WTC11 (cell line): Measurements from ENCODE around the gene NCKAP5. TPM values are rescaled to one million over a fixed set of nuclear protein-coding genes. Genes with fewer than 3 reads are reported as not detected.

Source experiments
- ATAC-seq: fragments of 200-7000 bp; cut with Tn5 transposase; 2 replicates; pipeline ENCODE4 v1.10.0; 2021; ENCODE audit warnings: mild to moderate bottlenecking, moderate library complexity
- CTCF ChIA-PET: fragments of 300-600 bp; sonication (Branson Sonifier 250); formaldehyde crosslinking; loops from one replicate; lab custom pipeline; 2021; ENCODE audit warnings: antibody characterized with exemption; lab: Charles Lee
- POLR2A ChIA-PET: fragments of 350-600 bp; sonication (Branson Sonifier 250); formaldehyde crosslinking; loops from one replicate; lab custom pipeline; 2021; ENCODE audit warnings: antibody characterized with exemption; lab: Charles Lee
- DNase-seq: peaks from one replicate; pipeline ENCODE4 v3.0.0; 2021; ENCODE audit warnings: low spot score
- H3K27ac Mint-ChIP-seq: 2 replicates; pipeline ENCODE4 v1.8.0; 2021; ENCODE audit warnings: mixed read lengths
- H3K27me3 Mint-ChIP-seq: 2 replicates; pipeline ENCODE4 v1.8.0; 2021; ENCODE audit warnings: low read depth, mild to moderate bottlenecking, moderate library complexity, mixed read lengths
- H3K36me3 Mint-ChIP-seq: 2 replicates; pipeline ENCODE4 v1.8.0; 2021; ENCODE audit warnings: mixed read lengths
- H3K4me1 Mint-ChIP-seq: 2 replicates; pipeline ENCODE4 v1.8.0; 2022; ENCODE audit warnings: mixed read lengths
- H3K4me3 Mint-ChIP-seq: 2 replicates; pipeline ENCODE4 v1.8.0; 2021; ENCODE audit warnings: mild to moderate bottlenecking, moderate library complexity, mixed read lengths
- H3K9me3 Mint-ChIP-seq: 2 replicates; pipeline ENCODE4 v1.8.0; 2021; ENCODE audit warnings: mixed read lengths
- CREB1 ChIP-seq: sonication (generic); formaldehyde crosslinking; IDR thresholded peaks from 2 replicates; pipeline ENCODE4 v1.8.0; 2023; ENCODE audit warnings: mild to moderate bottlenecking, missing genetic modification reagents
- EMX1 ChIP-seq: fragments of 250-450 bp; sonication (Bioruptor Pico); IDR thresholded peaks from 2 replicates; pipeline ENCODE4 v1.8.0; 2021; ENCODE audit warnings: mild to moderate bottlenecking
- FOXK1 ChIP-seq: sonication (generic); formaldehyde crosslinking; IDR thresholded peaks from 2 replicates; pipeline ENCODE4 v1.8.0; 2022; ENCODE audit warnings: mild to moderate bottlenecking, moderate library complexity, missing genetic modification reagents
- GABPB1 ChIP-seq: sonication (generic); formaldehyde crosslinking; IDR thresholded peaks from 2 replicates; pipeline ENCODE4 v1.8.1; 2023; ENCODE audit warnings: mild to moderate bottlenecking, missing genetic modification reagents
- GTF2I ChIP-seq: fragments of 250-450 bp; sonication (Bioruptor Pico); conservative IDR thresholded peaks from 2 replicates; pipeline ENCODE4 v1.4.0; 2021; ENCODE audit warnings: mild to moderate bottlenecking
- JAZF1 ChIP-seq: fragments of 250-450 bp; sonication (Bioruptor Pico); IDR thresholded peaks from 2 replicates; pipeline ENCODE4 v1.9.0; 2021; ENCODE audit warnings: moderate library complexity, mild to moderate bottlenecking, inconsistent platforms
- KAT7 ChIP-seq: sonication (generic); formaldehyde crosslinking; IDR thresholded peaks from 2 replicates; pipeline ENCODE4 v1.8.1; 2023; ENCODE audit warnings: missing genetic modification reagents, mild to moderate bottlenecking, borderline replicate concordance
- MLX ChIP-seq: sonication (generic); formaldehyde crosslinking; IDR thresholded peaks from 2 replicates; pipeline ENCODE4 v1.8.1; 2023; ENCODE audit warnings: mild to moderate bottlenecking, missing genetic modification reagents, moderate library complexity
- MXD4 ChIP-seq: fragments of 250-450 bp; sonication (Bioruptor Pico); IDR thresholded peaks from 2 replicates; pipeline ENCODE4 v1.8.0; 2021; ENCODE audit warnings: mild to moderate bottlenecking, moderate library complexity, borderline replicate concordance
- NFATC4 ChIP-seq: fragments of 250-450 bp; sonication (Bioruptor Pico); IDR thresholded peaks from 2 replicates; pipeline ENCODE4 v1.9.0; 2021; ENCODE audit warnings: mild to moderate bottlenecking
- NR1H2 ChIP-seq: sonication (generic); formaldehyde crosslinking; IDR thresholded peaks from 2 replicates; pipeline ENCODE4 v1.9.0; 2021; ENCODE audit warnings: mild to moderate bottlenecking, moderate library complexity, missing genetic modification reagents
- NR2C2 ChIP-seq: sonication (generic); formaldehyde crosslinking; IDR thresholded peaks from 2 replicates; pipeline ENCODE4 v1.8.0; 2022; ENCODE audit warnings: mild to moderate bottlenecking, missing genetic modification reagents
- PRRX2 ChIP-seq: fragments of 250-450 bp; sonication (Bioruptor Pico); IDR thresholded peaks from 2 replicates; pipeline ENCODE4 v1.8.0; 2021; ENCODE audit warnings: mild to moderate bottlenecking
- SP1 ChIP-seq: sonication (generic); formaldehyde crosslinking; conservative IDR thresholded peaks from 2 replicates; pipeline ENCODE4 v1.8.1; 2022; ENCODE audit warnings: missing genetic modification reagents
- STAT6 ChIP-seq: sonication (generic); formaldehyde crosslinking; conservative IDR thresholded peaks from 2 replicates; pipeline ENCODE4 v1.8.1; 2023; ENCODE audit warnings: mild to moderate bottlenecking, low read depth, missing genetic modification reagents, moderate library complexity
- ZBTB43 ChIP-seq: sonication (generic); formaldehyde crosslinking; IDR thresholded peaks from 2 replicates; pipeline ENCODE4 v1.8.1; 2023; ENCODE audit warnings: mild to moderate bottlenecking, missing genetic modification reagents
- ZNF219 ChIP-seq: sonication (generic); formaldehyde crosslinking; IDR thresholded peaks from 2 replicates; pipeline ENCODE4 v1.8.0; 2023; ENCODE audit warnings: missing genetic modification reagents, mild to moderate bottlenecking, borderline replicate concordance
- ZNF423 ChIP-seq: fragments of 250-450 bp; sonication (Bioruptor Pico); IDR thresholded peaks from 2 replicates; pipeline ENCODE4 v2.1.2; 2022; ENCODE audit warnings: mild to moderate bottlenecking, moderate library complexity
- ZNF425 ChIP-seq: fragments of 250-450 bp; sonication (Bioruptor Pico); conservative IDR thresholded peaks from 2 replicates; pipeline ENCODE4 v1.9.0; 2021; ENCODE audit warnings: mild to moderate bottlenecking
- ZNF532 ChIP-seq: fragments of 250-450 bp; sonication (Bioruptor Pico); IDR thresholded peaks from 2 replicates; pipeline ENCODE4 v1.9.0; 2021; ENCODE audit warnings: mild to moderate bottlenecking, borderline replicate concordance
- ZNF671 ChIP-seq: fragments of 250-450 bp; sonication (Bioruptor Pico); IDR thresholded peaks from 2 replicates; pipeline ENCODE4 v1.8.0; 2021; ENCODE audit warnings: mild to moderate bottlenecking
- total RNA-seq: library from RNA; stranded (reverse); gene quantifications from 3 replicates; pipeline ENCODE4 v1.2.3, GENCODE V29; 2021

Gene NCKAP5
- total RNA-seq, 1 experiment from 2014 or later: 0.55 TPM

- TF ChIP-seq GTF2I (CRISPR knock-in tag) (no peak), GABPB1 (no peak), JAZF1 (CRISPR knock-in tag) (no peak), MLX (no peak), SP1 (CRISPR knock-in tag) (no peak), MXD4 (CRISPR knock-in tag) (no peak), KAT7 (no peak), STAT6 (CRISPR knock-in tag) (no peak), ZNF219 (CRISPR knock-in tag) (no peak), ZNF671 (CRISPR knock-in tag) (no peak)
- ChIA-PET CTCF (interaction anchor here (1.0 to 1.7 kb wide), 3 partner anchors 103 to 150 kb away, joined by 3 to 4 read pairs (median 3); no protein-coding TSS in a partner anchor), POLR2A (no interaction called here)
- peaks cover 22% of the 10 kb centered on the region for H3K27me3 Mint-ChIP-seq
- ATAC-seq: no peak
- no peaks in the 10 kb centered on the region for H3K9me3 Mint-ChIP-seq
- no peak overlapping the region for H3K27ac Mint-ChIP-seq
- DNase-seq: no peak
- H3K4me3 Mint-ChIP-seq: no peak overlapping the region
- H3K4me1 Mint-ChIP-seq: peaks cover 27% of the 10 kb centered on the region
- H3K36me3 Mint-ChIP-seq: no peaks in the 10 kb centered on the region
Observed at GRCh38 chr2:133416736-133417135, 151.5 kb downstream of the NCKAP5 start.

- Mint-ChIP-seq H3K27me3 (peaks cover 28% of the 10 kb centered on the region), H3K9me3 (no peaks in the 10 kb centered on the region), H3K36me3 (no peaks in the 10 kb centered on the region), H3K4me1 (peaks cover 27% of the 10 kb centered on the region), H3K4me3 (no peak overlapping the region), H3K27ac (no peak overlapping the region)
- CTCF ChIA-PET: interaction anchor here (1.7 kb wide), 1 partner anchor 104 kb away, joined by 4 read pairs; no protein-coding TSS in a partner anchor
- POLR2A ChIA-PET: no interaction called here
- ATAC-seq (no peak), DNase-seq (no peak)
- no peak for TF ChIP-seq NR1H2 (CRISPR knock-in tag)
- TF ChIP-seq GTF2I (CRISPR knock-in tag): no peak
- no peak for TF ChIP-seq ZNF423 (CRISPR knock-in tag)
- TF ChIP-seq MLX: no peak
- TF ChIP-seq FOXK1 (CRISPR knock-in tag): no peak
- no peak for TF ChIP-seq MXD4 (CRISPR knock-in tag)
- no peak for TF ChIP-seq ZNF425 (CRISPR knock-in tag)
- TF ChIP-seq EMX1 (CRISPR knock-in tag): no peak
- TF ChIP-seq NR2C2 (CRISPR knock-in tag): no peak
- no peak for TF ChIP-seq ZBTB43 (CRISPR knock-in tag)
- TF ChIP-seq STAT6 (CRISPR knock-in tag): no peak
- no peak for TF ChIP-seq ZNF532 (CRISPR knock-in tag)
- no peak for TF ChIP-seq NFATC4 (CRISPR knock-in tag)
- TF ChIP-seq CREB1 (CRISPR knock-in tag): no peak
- TF ChIP-seq PRRX2: no peak
Observed at GRCh38 chr2:133416146-133416545, 152.1 kb downstream of the NCKAP5 start.
